ENCODE data around the gene REELD1.

DNA sequence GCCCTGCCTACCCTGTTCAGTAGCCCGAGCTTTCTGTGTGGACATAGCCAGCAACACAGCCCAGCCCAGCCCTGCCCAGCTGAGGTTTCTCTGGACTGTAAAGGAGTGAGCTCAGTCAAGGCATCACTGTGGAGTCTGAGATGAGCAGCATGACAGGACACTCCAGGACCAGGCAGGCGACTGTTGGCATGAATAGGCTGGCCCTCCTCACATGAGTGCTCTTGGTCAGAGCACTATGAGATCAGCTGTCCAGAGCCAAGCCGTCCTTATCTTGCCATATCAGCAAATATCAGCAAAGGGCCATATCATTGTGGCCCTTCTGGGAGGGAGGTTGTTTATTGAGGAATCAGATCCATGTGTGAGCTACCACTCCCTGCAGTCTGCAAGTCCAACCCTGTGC lies 30.9 kb downstream of the REELD1 start:
- TF ChIP-seq EP300 (IDR thresholded peaks at IDR 0.05) (no peak), POLR2A (IDR thresholded peaks at IDR 0.05) (no peak)
- TF ChIP-seq, protein P1, sequence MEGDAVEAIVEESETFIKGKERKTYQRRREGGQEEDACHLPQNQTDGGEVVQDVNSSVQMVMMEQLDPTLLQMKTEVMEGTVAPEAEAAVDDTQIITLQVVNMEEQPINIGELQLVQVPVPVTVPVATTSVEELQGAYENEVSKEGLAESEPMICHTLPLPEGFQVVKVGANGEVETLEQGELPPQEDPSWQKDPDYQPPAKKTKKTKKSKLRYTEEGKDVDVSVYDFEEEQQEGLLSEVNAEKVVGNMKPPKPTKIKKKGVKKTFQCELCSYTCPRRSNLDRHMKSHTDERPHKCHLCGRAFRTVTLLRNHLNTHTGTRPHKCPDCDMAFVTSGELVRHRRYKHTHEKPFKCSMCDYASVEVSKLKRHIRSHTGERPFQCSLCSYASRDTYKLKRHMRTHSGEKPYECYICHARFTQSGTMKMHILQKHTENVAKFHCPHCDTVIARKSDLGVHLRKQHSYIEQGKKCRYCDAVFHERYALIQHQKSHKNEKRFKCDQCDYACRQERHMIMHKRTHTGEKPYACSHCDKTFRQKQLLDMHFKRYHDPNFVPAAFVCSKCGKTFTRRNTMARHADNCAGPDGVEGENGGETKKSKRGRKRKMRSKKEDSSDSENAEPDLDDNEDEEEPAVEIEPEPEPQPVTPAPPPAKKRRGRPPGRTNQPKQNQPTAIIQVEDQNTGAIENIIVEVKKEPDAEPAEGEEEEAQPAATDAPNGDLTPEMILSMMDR (IDR thresholded peaks at IDR 0.05): no peak

Measured in stomach (tissue), 4 donors.